ENCODE measurements around the gene NBDY. TPM values are rescaled to one million over a fixed set of nuclear protein-coding genes. Genes with fewer than 3 reads are reported as not detected.

Gene NBDY
- total and polyA plus RNA-seq, 2 donors (not counting 3 experiments of a cell fraction or from before 2014, with no cell fraction given), result 33.0 to 57.3 TPM

DNA sequence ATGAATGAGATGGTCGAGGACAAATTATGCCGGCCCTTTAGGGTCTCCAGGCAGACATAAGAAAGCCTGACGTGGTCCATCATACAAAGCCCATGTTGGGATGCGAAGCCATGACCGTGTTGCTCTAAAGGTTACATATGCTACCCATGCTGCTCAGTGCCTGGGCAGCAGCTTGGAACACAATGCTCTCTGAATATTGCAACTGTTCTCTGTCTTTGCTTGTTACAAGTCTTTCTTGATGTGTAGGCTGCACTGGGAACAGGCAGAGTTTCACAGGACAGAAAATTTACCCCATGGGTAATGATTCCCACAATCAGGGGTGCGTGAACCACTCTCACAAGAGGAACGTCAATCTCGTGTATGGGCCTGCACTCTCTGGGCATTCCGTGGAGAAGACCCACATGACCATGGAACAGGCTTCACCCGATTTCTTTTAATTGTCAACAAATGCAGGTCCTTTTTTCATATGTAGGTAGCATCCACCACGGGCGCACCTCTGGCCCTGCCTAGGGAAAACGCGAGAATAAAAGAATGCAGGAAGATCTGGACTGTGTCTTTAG is 66.3 kb downstream of the NBDY start:
- BruUV-seq (replicated peaks), result no TSS peak
- no peak for FAIRE-seq
- intact Hi-C loops (cut with micrococcal nuclease), result no loop called here
- no peak overlapping the region for H2AFZ ChIP-seq (ENCODE audit: low read depth, low read length)
- H3K4me1 ChIP-seq (ENCODE audit: control insufficient read depth, extremely low read depth, insufficient read depth, low read length), result peaks cover 7% of the 10 kb centered on the region
- dilution Hi-C loops (cut with MboI; ENCODE audit: extremely low pct_ligation_motif_present, low sequenced_read_pairs), result no loop called here
- no peaks in the 10 kb centered on the region for H3K9me1 ChIP-seq (replicated peaks; ENCODE audit: control insufficient read depth, extremely low read depth, insufficient read depth, low read length)
- no peak overlapping the region for H3K4me2 ChIP-seq (ENCODE audit: insufficient read depth, low read length)
- no peaks in the 10 kb centered on the region for H4K20me1 ChIP-seq (replicated peaks; ENCODE audit: control insufficient read depth, extremely low read depth, insufficient read depth, low read length)
- H3K27ac ChIP-seq (ENCODE audit: insufficient read depth, low read depth, low read length), result no peak overlapping the region
- no peaks in the 10 kb centered on the region for H3K79me2 ChIP-seq (ENCODE audit: control insufficient read depth, insufficient read depth, low read length)
- ChIA-PET POLR2A (no interaction called here), CTCF (interaction anchor here (1.1 kb wide), 1 partner anchor 183 kb away, joined by 3 read pairs; no protein-coding TSS in a partner anchor)
- no peaks in the 10 kb centered on the region for H3K36me3 ChIP-seq (ENCODE audit: control insufficient read depth in 2 of 2, extremely low read depth in 1 of 2, insufficient read depth in 2 of 2, low read length in 2 of 2)
- H3K9me3 ChIP-seq (replicated peaks; ENCODE audit: control insufficient read depth, insufficient read depth, low read length), result no peaks in the 10 kb centered on the region
- no peak overlapping the region for H3K4me3 ChIP-seq (replicated peaks in 1 of 3; ENCODE audit: insufficient read depth in 1 of 3, low read depth in 1 of 3, low read length in 3 of 3)
- no peaks in the 10 kb centered on the region for H3K27me3 ChIP-seq (ENCODE audit: control insufficient read depth in 2 of 2, insufficient read depth in 2 of 2, low read length in 2 of 2)
- TF ChIP-seq JUN (IDR thresholded peaks at IDR 0.05; ENCODE audit: borderline replicate concordance, insufficient read depth, insufficient read length, low read depth) (no peak), GATA2 (IDR thresholded peaks at IDR 0.05; ENCODE audit: insufficient read depth, insufficient read length, low read depth, low read length) (no peak), POLR2AphosphoS5 (IDR thresholded peaks at IDR 0.05; ENCODE audit: insufficient read depth, low read depth, low read length) (no peak), MYC (IDR thresholded peaks at IDR 0.05; ENCODE audit: low read depth, low read length) (no peak), EZH2 (IDR thresholded peaks at IDR 0.05; ENCODE audit: borderline replicate concordance, low read depth, low read length, severe bottlenecking) (no peak)
- TF ChIP-seq, protein P1, sequence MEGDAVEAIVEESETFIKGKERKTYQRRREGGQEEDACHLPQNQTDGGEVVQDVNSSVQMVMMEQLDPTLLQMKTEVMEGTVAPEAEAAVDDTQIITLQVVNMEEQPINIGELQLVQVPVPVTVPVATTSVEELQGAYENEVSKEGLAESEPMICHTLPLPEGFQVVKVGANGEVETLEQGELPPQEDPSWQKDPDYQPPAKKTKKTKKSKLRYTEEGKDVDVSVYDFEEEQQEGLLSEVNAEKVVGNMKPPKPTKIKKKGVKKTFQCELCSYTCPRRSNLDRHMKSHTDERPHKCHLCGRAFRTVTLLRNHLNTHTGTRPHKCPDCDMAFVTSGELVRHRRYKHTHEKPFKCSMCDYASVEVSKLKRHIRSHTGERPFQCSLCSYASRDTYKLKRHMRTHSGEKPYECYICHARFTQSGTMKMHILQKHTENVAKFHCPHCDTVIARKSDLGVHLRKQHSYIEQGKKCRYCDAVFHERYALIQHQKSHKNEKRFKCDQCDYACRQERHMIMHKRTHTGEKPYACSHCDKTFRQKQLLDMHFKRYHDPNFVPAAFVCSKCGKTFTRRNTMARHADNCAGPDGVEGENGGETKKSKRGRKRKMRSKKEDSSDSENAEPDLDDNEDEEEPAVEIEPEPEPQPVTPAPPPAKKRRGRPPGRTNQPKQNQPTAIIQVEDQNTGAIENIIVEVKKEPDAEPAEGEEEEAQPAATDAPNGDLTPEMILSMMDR (IDR thresholded peaks at IDR 0.05; ENCODE audit: extremely low read depth in 1 of 2, insufficient read depth in 1 of 2, low read depth in 1 of 2, low read length in 2 of 2), result no peak
- no peak overlapping the region for H3K9ac ChIP-seq (replicated peaks; ENCODE audit: extremely low read depth, insufficient read depth, low read length)
- no peak for DNase-seq (ENCODE audit: low read depth, low spot score)
